NOMO-1 treated with dmso at 0.1 percent for 144 hours (cell line): Measurements from ENCODE around the gene ACTR6.
A peak's percentile ranks its signal among the peaks of the same experiment; 100 is the strongest.

Source experiments
- DNase-seq: peaks from one replicate; lab custom pipeline; 2025; ENCODE audit not compliant: unreplicated experiment; lab: John Stamatoyannopoulos, UW

Gene ACTR6

DNA sequence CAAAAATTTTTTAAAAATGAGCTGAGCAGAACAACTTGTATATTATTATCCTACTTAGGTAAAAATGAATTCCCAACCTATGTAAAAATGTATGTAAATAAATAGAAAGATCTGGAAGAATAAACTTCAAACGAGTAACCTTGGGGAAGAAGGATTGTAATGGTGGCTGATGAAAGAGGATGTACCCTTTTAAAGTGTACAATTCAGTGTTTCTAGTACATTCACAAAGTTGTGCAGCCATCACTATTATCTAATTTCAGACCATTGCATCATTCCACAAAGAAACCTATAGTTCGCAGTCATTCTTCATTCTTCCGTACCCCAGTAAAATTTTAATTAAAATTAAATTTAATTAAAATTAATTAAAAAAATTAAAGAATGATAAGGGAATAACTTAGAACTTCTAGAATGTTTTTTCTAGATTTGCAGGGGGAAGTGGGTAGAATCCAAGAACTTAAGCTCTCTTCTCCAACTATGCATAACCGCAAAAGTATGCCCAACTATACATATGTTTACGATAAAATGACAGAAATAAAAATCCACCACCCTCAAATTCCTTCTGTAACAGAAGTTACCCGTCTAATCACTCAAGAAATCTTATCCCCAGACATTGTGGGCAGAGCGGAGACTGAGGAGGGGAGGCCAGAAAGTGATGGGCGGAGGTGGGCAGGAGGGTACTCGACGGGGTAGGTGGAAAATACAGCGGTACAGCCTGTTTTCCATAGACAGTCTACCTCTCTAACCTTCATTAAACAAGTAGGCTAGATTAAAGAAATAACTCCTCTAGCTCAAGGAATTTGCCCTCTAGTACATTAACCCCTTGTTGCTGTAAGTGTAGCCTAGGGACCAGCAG lies 65.3 kb downstream of the ACTR6 start:
- no peak for DNase-seq

DNA sequence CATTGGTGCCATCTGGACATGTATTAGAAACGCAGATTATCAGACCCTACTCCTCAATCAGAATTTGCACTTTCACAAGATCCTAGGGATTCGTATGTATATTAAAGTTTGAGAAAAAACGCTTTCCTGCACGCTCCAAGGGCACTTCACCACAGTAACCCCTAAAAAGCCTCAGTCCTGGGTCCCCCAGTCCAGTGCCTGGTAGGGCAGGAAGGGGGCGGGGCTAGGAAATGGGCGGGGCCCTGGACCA lies 65.9 kb downstream of the ACTR6 start:
- no peak for DNase-seq

DNA sequence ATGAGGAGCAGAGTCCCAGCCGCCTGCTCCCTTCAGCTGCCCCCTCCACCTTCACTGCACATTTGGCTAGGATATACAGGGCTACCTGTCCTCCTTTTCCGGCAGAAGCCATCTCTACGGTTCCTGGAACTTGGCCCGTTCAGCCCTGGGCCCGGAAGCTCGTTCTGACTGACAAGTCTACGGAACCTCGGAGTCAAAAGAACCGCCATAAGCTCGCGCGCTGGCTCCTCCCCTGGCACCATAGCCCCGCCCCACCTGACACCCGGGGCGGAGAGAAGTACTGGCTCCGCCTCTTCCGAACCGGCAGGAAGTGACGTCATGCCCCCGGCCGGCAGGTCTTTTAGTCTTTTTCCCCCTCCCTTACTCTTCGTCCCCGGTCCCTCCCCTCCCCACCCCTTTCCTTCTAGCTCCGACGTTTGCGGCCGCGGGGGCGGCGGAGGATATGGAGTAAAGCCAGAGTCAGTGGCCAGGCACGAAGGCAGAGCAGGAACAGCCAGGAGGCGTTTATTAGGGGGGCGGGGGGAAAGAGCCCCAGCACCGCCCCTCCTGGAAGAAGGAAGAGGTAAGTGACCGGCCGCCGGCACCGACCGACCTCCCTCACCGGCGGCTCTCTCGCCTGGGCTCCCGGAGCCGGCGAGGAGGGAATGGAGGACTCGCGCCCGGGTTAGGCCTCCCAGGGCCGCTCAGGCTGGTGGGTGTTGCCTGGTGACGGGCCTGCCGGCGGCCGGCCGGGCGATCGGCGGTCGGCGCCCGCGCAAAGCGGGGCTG lies 66.4 kb downstream of the ACTR6 start, which contains the start of the genes DEPDC4 and SCYL2:
TSS of gene DEPDC4 (minus strand) at position 245 of the 768 bp plus-strand sequence. CDS start at position 242, 3 bp downstream.
TSS of gene SCYL2 (plus strand) at position 343 of the 768 bp plus-strand sequence. CDS start 15,794 bp downstream, outside the sequence.
- peak; percentile 91 for DNase-seq

DNA sequence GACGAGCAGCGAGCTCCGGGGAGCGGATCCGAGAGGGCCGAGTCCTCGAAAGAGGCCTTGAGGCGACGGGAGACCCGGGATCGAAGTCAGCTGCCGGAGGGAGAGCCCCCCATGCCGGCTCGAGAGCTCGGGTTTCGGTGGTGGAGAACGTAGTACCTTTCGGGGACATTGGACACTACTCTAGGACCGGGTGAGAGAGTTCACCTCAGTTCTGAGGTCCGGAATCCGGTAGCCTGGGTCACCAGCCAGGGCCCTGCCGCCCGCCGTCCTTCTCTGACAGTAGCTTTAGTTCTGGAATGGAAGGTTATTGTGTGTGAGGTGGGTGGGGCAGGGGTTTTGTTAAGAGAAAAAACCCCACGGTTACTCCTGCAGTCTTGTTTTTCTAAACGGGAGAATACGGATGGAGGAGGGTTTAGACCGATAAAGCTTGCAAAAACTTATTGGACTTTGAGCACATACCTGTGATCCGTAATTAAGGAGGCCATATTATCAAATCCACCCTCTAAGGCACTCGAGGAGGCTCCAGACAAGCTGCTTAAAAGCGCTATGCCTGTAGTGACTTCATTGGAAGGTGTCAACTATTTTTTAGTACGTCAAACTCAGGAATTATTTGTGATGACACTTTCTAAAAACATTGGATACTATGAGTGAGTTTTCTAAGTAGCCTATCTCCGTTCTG lies 67.1 kb downstream of the ACTR6 start:
- DNase-seq: no peak

DNA sequence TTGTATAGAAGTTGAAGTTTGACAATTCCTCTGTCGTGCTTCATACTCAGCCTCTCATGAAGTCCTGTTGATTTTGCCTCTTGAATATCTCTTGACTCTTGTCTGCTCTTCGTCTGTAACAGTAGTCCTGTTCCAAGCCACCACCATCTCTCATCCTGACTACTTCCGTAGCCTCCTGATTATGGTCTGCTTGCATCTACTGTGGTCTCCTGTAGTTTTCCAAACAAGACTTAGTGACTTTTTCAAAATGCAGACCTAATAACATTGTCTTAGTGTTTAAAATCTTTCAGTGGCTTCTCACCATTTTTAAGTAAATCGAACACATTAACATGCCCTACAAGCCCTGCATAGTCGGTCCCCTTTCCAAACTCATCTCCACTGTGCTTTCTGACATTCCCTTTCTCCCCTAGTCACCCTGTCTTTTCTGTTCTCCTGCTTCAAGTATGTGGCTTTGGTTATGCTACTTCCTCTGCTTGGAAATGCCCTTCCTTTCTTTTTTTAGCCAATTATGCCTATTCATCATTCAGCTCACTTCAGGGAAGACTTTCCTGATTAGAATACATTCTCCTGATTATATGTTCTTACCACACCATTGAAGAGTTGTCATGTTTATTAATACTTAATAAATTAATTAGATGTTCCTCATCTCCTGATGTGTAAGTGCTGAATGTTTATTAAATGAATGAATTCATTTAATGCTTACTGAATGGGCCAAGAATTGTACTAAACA lies 68.4 kb downstream of the ACTR6 start:
- DNase-seq: no peak

DNA sequence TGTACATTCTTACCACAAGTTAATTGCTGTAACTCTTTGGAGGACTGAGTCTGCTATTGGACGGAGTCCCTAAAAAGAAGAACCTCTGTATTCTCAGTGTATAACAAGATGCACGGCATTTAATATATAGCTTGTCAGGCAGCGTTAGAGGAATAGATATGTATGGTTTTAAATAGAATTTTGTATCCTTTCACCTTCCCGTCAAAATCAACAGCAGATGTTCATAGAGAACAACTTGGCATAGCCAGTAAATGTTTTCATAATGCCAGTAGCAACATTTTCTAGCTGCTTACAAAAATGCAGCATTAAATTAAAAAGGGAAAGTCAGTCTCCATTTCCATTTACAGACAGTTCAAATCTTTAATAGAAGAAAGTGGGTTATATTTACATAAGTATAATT lies 73.2 kb downstream of the ACTR6 start:
- no peak for DNase-seq
